A673 (cell line): Measurements from ENCODE around the gene GAMT. TPM values are rescaled to one million over a fixed set of nuclear protein-coding genes. Genes with fewer than 3 reads are reported as not detected.
A peak's percentile ranks its signal among the peaks of the same experiment; 100 is the strongest.

ENCODE experiments used
- BruUV-seq: library from RNA; stranded (reverse); fragments of 400-500 nt; replicated peaks from 2 replicates; lab custom pipeline; 2021; lab: Mats Ljungman, UMichigan
- CTCF ChIA-PET: fragments of 300-600 bp; sonication (Branson Sonifier 250); formaldehyde crosslinking; loops from one replicate; lab custom pipeline; 2022; ENCODE audit warnings: antibody characterized with exemption; lab: Charles Lee
- POLR2A ChIA-PET: fragments of 300-600 bp; sonication (Branson Sonifier 250); formaldehyde crosslinking; loops from one replicate; lab custom pipeline; 2022; ENCODE audit warnings: antibody characterized with exemption; ENCODE audit not compliant: low non-redundant PET; lab: Charles Lee
- DNase-seq: peaks from one replicate; pipeline ENCODE4 v3.0.0-alpha.2; 2015; ENCODE audit warnings: low spot score
- H3K27ac ChIP-seq: fragments of 200-600 bp; sonication (generic); 2 replicates; pipeline ENCODE4 v1.5.1; 2016; ENCODE audit warnings: mixed run types, low read depth, mild to moderate bottlenecking, mixed read lengths, antibody characterized with exemption, low read length; ENCODE audit not compliant: poor library complexity, severe bottlenecking
- H3K27me3 ChIP-seq: fragments of 200-600 bp; sonication (generic); replicated peaks from 2 replicates; pipeline ENCODE4 v1.6.1; 2017; ENCODE audit warnings: mixed run types, low read depth, mild to moderate bottlenecking, mixed read lengths, antibody characterized with exemption, low read length; ENCODE audit not compliant: insufficient read depth, poor library complexity
- H3K36me3 ChIP-seq: fragments of 200-600 bp; sonication (generic); 2 replicates; pipeline ENCODE4 v1.6.1; 2016; ENCODE audit warnings: mixed run types, mild to moderate bottlenecking, mixed read lengths, antibody characterized with exemption, low read length; ENCODE audit not compliant: insufficient read depth, poor library complexity, severe bottlenecking
- H3K4me1 ChIP-seq: fragments of 200-600 bp; sonication (generic); 2 replicates; pipeline ENCODE4 v1.6.1; 2017; ENCODE audit warnings: mixed run types, mild to moderate bottlenecking, mixed read lengths, antibody characterized with exemption, low read length; ENCODE audit not compliant: insufficient read depth, poor library complexity, severe bottlenecking
- H3K4me3 ChIP-seq: fragments of 200-600 bp; sonication (generic); 2 replicates; pipeline ENCODE4 v1.5.1; 2016; ENCODE audit warnings: low read depth, mixed run types, mild to moderate bottlenecking, mixed read lengths, low read length; ENCODE audit not compliant: poor library complexity, severe bottlenecking
- H3K9me3 ChIP-seq: fragments of 200-600 bp; sonication (generic); 2 replicates; pipeline ENCODE4 v1.6.1; 2016; ENCODE audit warnings: mixed run types, low read depth, mild to moderate bottlenecking, mixed read lengths, antibody characterized with exemption, low read length; ENCODE audit not compliant: poor library complexity, severe bottlenecking
- CTCF ChIP-seq: fragments of 300-800, 200-600 bp; sonication (generic); conservative IDR thresholded peaks from 2 replicates; pipeline ENCODE4 v1.5.1; 2017; ENCODE audit warnings: low read depth, mild to moderate bottlenecking, antibody characterized with exemption, low read length, moderate library complexity, mixed read lengths
- EZH2 ChIP-seq: fragments of 200-600 bp; sonication (generic); IDR thresholded peaks from 2 replicates; pipeline ENCODE4 v1.6.1; 2017; ENCODE audit warnings: borderline replicate concordance, low read depth, mild to moderate bottlenecking, mixed read lengths, antibody characterized with exemption, low read length; ENCODE audit not compliant: poor library complexity, severe bottlenecking
- intact Hi-C: fragments of 100-400 bp; cut with micrococcal nuclease; formaldehyde crosslinking; loops from one replicate; pipeline ENCODE4 v1.10.0; 2022; ENCODE audit not compliant: unreplicated experiment
- total RNA-seq: library from RNA; stranded (reverse); gene quantifications from 2 replicates; pipeline ENCODE4 v1.2.3, GENCODE V29; 2021

Gene GAMT
- total RNA-seq, 1 experiment from 2014 or later, result 18.8 TPM

DNA sequence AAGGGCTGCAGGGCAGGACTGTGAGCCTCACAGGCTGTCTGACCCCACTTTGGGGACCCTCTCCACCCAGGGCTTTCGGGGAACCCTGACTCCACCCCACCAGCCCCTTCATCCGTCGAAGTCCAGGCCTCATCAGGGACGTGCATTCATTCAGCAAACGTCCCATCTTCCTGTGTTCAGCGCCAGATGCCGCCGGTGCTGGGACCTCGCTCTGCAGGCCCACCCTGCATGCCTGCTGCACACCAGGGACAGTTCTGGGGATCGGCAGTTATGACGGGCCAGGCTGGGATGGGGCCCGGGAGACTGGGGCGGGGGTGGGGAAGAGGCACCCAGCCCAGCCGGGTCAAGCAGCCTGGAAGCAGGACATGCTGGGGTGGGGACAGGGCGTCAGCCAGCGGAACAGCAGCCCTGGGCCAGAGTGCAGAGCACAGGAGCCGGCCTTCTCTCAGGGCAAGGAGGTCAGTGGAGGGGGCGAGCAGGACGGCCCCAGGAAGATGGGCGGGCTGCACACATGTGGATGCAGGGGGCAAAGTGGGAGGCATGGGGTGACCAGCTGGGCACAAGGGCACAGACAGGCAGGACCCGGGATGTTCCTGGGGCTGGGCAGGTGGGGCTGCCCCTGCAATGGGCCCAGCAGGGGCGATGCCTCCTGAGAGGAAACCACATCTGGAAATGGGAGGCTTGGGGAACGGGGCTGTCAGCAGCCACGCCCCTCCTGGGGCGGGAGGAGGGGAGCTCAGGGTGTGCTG is 5.1 kb downstream of the GAMT start:
- no TSS peak for BruUV-seq
- H3K36me3 ChIP-seq, result peaks cover 2% of the 10 kb centered on the region
- CTCF ChIA-PET, result no interaction called here
- intact Hi-C loops, result no loop called here
- H3K27me3 ChIP-seq, result no peaks in the 10 kb centered on the region
- H3K9me3 ChIP-seq, result no peaks in the 10 kb centered on the region
- no peak overlapping the region for H3K27ac ChIP-seq
- DNase-seq, result peak; percentile 69
- no peak overlapping the region for H3K4me3 ChIP-seq
- POLR2A ChIA-PET, result interaction anchor here (0.7 kb wide), 1 partner anchor 488 kb away, joined by 3 read pairs; no protein-coding TSS in a partner anchor
- TF ChIP-seq EZH2 (no peak), CTCF (no peak)
- peaks cover 37% of the 10 kb centered on the region for H3K4me1 ChIP-seq

GRCh38 chr19:1395194-1396018 is 5.9 kb downstream of the GAMT start:
- Histone ChIP-seq H3K9me3 (no peaks in the 10 kb centered on the region), H3K4me3 (no peak overlapping the region), H3K4me1 (peaks cover 29% of the 10 kb centered on the region), H3K36me3 (peaks cover 6% of the 10 kb centered on the region), H3K27me3 (no peaks in the 10 kb centered on the region), H3K27ac (no peak overlapping the region)
- CTCF ChIA-PET, result no interaction called here
- DNase-seq, result no peak
- no TSS peak for BruUV-seq
- POLR2A ChIA-PET, result interaction anchor here (1.0 kb wide), 1 partner anchor 126 kb away, joined by 3 read pairs; the partner anchor contains the start of gene CIRBP
- intact Hi-C loops, result no loop called here
- TF ChIP-seq EZH2 (no peak), CTCF (no peak)

DNA sequence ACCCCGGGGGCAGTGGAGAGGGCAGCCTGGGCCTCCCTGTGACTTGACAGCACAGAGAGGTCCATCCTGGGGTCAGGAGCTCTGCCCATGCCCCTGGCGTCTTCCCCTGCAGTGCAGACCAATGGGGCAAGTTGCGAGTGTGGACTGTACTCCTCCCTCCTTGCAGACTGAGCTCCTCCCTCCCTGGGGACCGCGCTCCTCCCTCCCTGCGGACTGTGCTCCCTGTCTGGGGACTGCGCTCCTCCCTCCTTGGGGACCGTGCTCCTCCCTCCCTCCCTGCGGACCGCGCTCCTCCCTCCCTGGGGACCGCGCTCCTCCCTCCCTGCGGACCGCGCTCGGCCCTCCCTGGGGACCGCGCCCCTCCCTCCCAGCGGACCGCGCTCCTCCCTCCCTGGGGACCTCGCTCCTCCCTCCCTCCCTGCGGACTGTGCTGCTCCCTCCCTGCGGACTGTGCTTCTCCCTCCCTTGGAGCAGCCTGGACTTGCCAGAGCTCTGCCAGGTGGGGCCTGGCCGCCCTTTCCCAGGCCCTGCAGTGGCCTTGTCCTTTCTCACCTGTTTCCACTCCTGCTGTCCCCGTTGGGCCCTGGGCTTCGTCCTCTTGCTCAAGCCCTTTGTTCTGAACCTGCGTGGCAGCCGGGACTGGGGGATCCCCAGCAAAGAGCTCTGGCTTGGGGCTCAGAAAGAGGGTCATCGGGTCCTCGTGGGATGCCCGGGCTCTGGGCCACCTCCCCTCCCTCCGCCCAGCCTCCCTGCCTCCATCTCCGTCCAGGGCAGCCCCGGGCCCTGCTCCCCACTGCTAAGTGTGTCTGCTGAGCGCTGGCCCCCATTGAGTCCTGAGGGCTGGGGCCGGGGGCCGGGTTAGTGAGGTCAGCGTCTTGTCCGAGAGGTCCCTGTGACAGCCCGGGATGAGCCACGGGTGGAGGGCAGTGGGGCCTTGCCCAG is 6.8 kb downstream of the GAMT start:
- H3K4me3 ChIP-seq, result no peak overlapping the region
- H3K27ac ChIP-seq, result no peak overlapping the region
- ChIA-PET POLR2A (interaction anchor here (1.0 kb wide), 1 partner anchor 125 kb away, joined by 3 read pairs; the partner anchor contains the start of gene CIRBP), CTCF (no interaction called here)
- H3K36me3 ChIP-seq, result peaks cover 6% of the 10 kb centered on the region
- peak; percentile 42 for DNase-seq
- no peaks in the 10 kb centered on the region for H3K9me3 ChIP-seq
- TF ChIP-seq EZH2, result no peak
- no peak for TF ChIP-seq CTCF
- intact Hi-C loops, result no loop called here
- BruUV-seq, result no TSS peak
- H3K4me1 ChIP-seq, result peaks cover 24% of the 10 kb centered on the region
- no peaks in the 10 kb centered on the region for H3K27me3 ChIP-seq
